GM19468 (cell line): ENCODE data around the gene CBLC.
"Not testable (repeated sequence)": the region's sequence is repeated elsewhere in the genome, so short reads cannot be mapped to it uniquely, and the experiment has no call there.

Experiments used
- ATAC-seq: cut with Tn5 transposase; IDR thresholded peaks from one replicate; pipeline ENCODE4 v1.9.1; 2021; ENCODE audit warnings: mild to moderate bottlenecking, moderate library complexity, moderate number of reproducible peaks; ENCODE audit not compliant: unreplicated experiment; ENCODE audit errors: extremely low read depth

CBLC gene

GRCh38 chr19:44759083-44759804, 18.4 kb upstream of the CBLC start:
- ATAC-seq = no peak

DNA sequence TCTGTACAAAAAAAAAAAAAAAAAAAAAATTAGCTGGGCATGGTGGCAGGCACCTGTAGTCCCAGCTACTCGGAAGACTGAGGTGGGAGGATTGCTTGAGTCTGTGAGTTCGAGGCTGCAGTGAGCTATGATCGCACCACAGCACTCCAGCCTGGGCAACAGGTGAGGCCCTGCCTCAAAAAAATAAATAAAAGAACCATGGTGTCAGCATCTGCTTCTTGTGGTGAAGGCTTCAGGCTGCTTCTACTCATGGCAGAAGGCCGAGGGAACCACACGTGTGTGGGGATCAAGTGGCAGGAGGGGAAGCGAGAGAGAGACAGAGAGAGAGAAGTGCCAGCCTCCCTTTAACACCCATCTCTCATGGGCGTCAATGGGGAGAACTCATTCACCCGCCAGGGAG, 15.7 kb upstream of the CBLC start:
- no peak for ATAC-seq

GRCh38 chr19:44765033-44765948, 12.4 kb upstream of the CBLC start:
- no peak for ATAC-seq

DNA sequence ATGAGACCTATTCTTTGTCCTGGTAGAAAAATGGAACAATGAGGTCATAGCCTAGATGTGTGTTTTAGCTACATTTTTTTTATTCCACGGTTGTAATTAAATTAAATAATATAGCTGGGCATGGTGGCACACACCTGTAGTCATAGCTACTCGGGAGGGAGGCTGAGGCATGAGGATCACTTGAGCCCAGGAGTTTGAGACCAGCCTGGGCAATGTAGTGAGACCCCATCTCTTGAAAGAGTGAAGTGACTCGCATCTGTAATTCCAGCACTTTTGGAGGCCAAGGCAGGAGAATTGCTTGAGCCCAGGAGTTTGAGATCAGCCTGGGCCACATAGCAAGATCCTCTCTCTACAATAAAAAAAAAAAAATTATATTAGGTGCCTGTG, 11.7 kb upstream of the CBLC start:
- ATAC-seq = no peak

GRCh38 chr19:44767295-44768180, 10.2 kb upstream of the CBLC start:
- ATAC-seq = no peak

DNA sequence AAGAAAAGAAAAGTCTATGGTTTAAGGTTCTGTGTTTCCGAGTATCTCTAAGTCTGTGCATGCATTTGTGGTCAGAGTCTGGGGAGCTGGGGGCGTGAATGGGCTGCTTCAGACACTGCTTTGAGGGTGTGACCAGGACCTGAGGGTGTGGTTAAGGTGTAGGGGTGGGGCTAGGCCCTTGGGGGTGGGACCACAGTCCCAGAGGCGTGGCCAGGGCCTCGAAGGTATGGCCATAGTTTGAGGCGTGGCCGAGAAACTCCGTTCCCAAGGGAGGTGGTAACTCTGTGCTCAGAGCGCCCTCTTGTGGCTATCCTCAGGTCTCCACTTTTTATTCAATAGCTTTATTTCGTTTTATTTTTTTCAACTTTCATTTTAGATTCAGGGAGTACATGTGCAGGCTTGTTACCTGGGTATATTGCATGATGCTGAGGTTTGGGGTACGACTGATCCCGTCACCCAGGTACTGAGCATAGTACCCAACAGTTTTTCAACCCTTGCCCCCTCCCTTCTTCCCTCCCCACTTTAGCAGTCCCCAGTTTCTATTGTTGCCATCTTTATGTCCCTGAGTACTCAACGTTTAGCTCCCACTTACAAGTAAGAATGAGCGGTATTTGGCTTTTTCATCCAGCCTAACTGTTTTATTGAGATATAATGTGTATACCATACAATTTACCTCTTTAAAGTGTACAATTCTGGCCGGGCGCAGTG, 7.0 kb upstream of the CBLC start:
- peak; percentile 91 for ATAC-seq

GRCh38 chr19:44772144-44772543, 5.5 kb upstream of the CBLC start:
- ATAC-seq = not testable (repeated sequence)

DNA sequence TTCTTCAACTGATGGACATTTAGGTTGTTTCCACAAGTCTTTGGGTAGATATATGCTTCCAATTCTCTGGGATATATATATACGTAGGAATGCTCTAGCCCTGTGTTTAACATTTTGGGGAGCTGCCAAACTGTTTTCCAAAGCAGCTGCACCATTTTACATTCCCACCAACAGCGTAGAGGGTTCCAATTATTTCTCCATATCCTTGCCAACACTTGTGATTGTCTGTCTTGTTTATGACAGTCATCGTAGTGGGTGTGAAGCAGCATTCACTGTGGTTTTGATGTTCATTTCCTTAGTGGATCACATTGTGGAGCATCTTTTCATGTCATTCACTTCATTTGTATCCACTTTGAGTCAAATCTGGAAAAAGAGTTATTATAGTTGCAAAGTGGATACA, 4.7 kb upstream of the CBLC start:
- no peak for ATAC-seq

GRCh38 chr19:44775676-44776240, 1.9 kb upstream of the CBLC start:
- no peak for ATAC-seq

DNA sequence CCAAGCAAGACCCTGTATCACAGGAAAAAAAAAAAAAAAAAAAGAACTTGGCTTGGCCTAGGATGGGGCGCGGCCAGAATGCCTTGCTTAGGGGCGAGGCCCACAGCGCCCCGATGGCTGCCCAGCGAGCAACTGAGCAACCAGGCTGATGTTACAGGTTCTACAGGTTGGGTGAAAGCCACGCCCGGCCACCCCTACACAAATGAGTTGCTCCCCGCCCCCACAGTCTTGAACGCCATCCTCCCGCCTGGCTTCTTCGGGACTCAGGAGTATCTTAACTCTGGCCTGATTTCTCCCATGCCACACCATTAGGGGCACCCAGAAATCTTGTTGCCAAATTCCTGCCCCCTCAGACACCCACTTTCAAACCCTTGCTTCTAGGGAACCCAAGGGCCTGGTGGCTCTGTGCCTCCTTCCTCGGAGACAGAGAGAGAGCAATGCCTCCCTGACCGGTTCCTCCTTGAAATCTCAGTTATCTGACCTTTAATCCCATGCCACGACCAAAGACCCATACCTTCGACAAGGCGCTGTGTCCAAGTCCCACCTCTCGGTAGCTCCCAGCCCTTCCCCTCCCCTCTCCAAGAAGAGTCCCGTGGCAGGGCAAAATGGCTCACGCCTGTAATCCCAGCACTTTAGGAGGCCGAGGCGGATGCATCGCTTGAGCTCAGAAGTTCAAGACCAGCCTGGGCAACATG, 1.1 kb upstream of the CBLC start:
- no peak for ATAC-seq

- no peak for ATAC-seq
Measured at GRCh38 chr19:44779150-44779549, 1.5 kb downstream of the CBLC start.

GRCh38 chr19:44781694-44782093, 4.0 kb downstream of the CBLC start:
- not testable (repeated sequence) for ATAC-seq

- ATAC-seq = no peak
Measured at GRCh38 chr19:44782729-44783128, 5.0 kb downstream of the CBLC start.

DNA sequence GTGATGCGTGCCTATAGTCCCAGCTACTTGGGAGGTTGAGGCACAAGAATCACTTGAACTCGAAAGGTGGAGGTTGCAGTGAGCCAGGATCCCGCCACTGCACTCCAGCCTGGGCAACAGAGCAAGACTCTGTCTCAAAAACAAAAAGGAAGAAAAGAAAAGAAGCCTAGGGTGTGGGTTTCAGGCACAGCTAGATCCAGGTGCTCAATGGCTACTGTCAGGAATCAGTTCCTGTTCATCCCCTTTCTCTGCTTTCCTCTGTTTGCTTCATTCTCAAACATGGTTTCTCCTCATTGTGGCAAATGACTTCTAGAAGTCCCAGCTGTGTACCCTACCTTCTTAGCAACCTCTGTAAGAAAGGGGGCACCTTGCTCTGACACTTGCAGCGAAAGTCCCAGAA, 5.9 kb downstream of the CBLC start:
- no peak for ATAC-seq

DNA sequence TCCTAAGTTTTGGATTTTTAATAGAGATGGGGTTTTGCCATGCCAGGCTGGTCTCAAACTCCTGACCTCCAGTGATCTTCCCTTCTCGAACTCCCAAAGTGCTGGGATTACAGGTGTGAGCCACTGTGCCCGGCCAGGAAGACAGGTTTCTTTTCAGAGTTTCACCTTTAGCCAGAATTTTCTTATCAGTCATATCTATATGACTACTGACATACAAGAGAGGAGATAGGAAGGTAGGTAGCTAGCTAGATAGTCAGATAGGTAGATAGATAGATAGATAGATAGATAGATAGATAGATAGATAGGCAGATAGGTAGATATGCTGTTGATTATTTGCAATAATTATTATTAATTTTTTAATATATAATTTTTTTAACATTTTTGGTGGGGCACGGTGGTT, 7.6 kb downstream of the CBLC start:
- ATAC-seq = no peak

DNA sequence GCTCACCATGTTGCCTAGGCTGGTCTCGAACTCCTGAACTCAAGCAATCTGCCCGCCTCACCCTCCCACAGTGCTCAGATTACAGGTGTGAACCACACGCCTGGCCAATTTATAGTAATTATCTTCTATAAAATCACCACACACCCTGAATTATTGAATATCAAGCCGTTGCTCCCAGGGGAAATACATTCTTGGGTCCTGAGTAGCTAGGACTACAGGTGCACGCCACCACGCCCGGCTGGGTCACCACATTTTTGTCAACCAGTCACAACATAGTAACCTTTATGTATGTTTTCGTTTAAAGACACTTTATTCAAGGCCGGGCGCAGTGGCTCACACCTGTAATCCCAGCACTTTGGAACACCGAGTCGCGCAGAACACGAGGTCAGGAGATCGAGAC, 8.3 kb downstream of the CBLC start:
- ATAC-seq = no peak

- no peak for ATAC-seq
Measured at GRCh38 chr19:44788971-44789370, 11.3 kb downstream of the CBLC start.

DNA sequence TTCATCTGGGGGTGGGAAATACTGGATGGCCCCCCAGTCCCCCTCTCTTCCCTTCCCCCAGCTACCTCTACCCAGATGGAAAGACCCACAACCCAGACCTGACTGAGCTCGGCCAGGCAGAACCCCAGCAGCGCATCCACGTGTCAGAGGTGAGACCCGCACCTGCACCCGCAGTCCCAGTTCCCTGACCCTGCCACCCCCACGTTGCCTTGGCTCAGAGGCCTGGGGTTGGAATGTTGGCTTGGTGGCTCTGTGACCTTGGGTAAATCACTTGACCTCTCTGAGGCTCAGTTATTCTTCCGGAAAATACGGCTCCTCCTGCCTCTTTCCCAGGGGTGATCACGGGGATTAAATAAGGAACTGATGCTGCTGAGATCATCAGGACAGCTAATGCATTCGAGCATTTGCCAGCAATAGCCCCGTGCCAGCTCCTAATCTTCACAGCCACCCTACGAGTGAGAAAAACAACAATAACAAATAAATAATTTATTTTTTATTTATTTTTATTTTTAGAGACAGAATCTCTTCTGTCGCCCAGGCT, 12.3 kb downstream of the CBLC start:
- ATAC-seq = no peak

GRCh38 chr19:44792281-44792680, 14.6 kb downstream of the CBLC start:
- ATAC-seq = no peak
